CD14-positive monocyte (primary cell): ENCODE data around the gene SORBS2. TPM values are rescaled to one million over a fixed set of nuclear protein-coding genes. Genes with fewer than 3 reads are reported as not detected.

ENCODE experiments used
- DNase-seq, 3 donors: peaks; one replicate each; pipeline ENCODE4 v3.0.0-alpha.2; 2011 to 2022
- H2AFZ ChIP-seq: 2 replicates; pipeline ENCODE4 v1.6.0; 2012; ENCODE audit warnings: mild to moderate bottlenecking, low read depth, low read length, inconsistent platforms; ENCODE audit not compliant: insufficient read depth, poor library complexity, severe bottlenecking
- H3K27ac ChIP-seq, 2 donors: 1 replicate in 1 of 2; 2 replicates in 1 of 2; pipeline ENCODE4 v1.5.1; 2012 to 2013; ENCODE audit warnings: low read length in 2 of 2, control low read depth in 1 of 2, inconsistent platforms in 1 of 2, low read depth in 1 of 2, mild to moderate bottlenecking in 1 of 2
- H3K27me3 ChIP-seq, 2 donors: one replicate each; pipeline versions ENCODE4 v1.6.0 to v1.6.1; 2011 to 2013; ENCODE audit warnings: low read length in 2 of 2; ENCODE audit not compliant: control insufficient read depth in 2 of 2, insufficient read depth in 2 of 2
- H3K36me3 ChIP-seq, 2 donors: replicated peaks in 1 of 2; 1 replicate in 1 of 2; 2 replicates in 1 of 2; pipeline versions ENCODE4 v1.5.1 to v1.6.1; 2012 to 2013; ENCODE audit warnings: low read length in 2 of 2, control low read depth in 1 of 2, inconsistent platforms in 1 of 2, mild to moderate bottlenecking in 1 of 2; ENCODE audit not compliant: insufficient read depth in 2 of 2, control insufficient read depth in 1 of 2
- H3K4me1 ChIP-seq, 2 donors: 1 replicate in 1 of 2; 2 replicates in 1 of 2; pipeline versions ENCODE4 v1.5.1 to v1.6.1; 2012 to 2013; ENCODE audit warnings: low read length in 2 of 2, control low read depth in 1 of 2, inconsistent platforms in 1 of 2, mild to moderate bottlenecking in 1 of 2, moderate library complexity in 1 of 2; ENCODE audit not compliant: insufficient read depth in 2 of 2, control insufficient read depth in 1 of 2
- H3K4me2 ChIP-seq: replicated peaks from 2 replicates; pipeline ENCODE3; 2012; ENCODE audit warnings: low read length, moderate library complexity, mild to moderate bottlenecking; ENCODE audit not compliant: poor library complexity, severe bottlenecking; ENCODE audit errors: extremely low read depth
- H3K4me3 ChIP-seq, 3 experiments: fragments of 200-600 bp in 1 of 3; sonication (generic) in 1 of 3; replicated peaks in 1 of 3; 1 replicate in 2 of 3; 2 replicates in 1 of 3; pipeline ENCODE4 v1.5.1; 2011 to 2013; ENCODE audit warnings: low read length in 3 of 3, mild to moderate bottlenecking in 3 of 3, control low read depth in 2 of 3, low read depth in 2 of 3, inconsistent platforms in 1 of 3, moderate library complexity in 1 of 3
- H3K79me2 ChIP-seq: 2 replicates; pipeline ENCODE4 v1.6.0; 2012; ENCODE audit warnings: mild to moderate bottlenecking, control low read depth, inconsistent platforms, low read length, moderate library complexity; ENCODE audit not compliant: insufficient read depth
- H3K9ac ChIP-seq: 2 replicates; pipeline ENCODE4 v1.6.0; 2017; ENCODE audit warnings: low read length, mild to moderate bottlenecking; ENCODE audit not compliant: insufficient read depth, poor library complexity, severe bottlenecking
- H3K9me3 ChIP-seq, 2 donors: replicated peaks in 1 of 2; 1 replicate in 1 of 2; 2 replicates in 1 of 2; pipeline versions ENCODE4 v1.5.1 to v1.6.1; 2012 to 2013; ENCODE audit warnings: low read length in 2 of 2, control low read depth in 1 of 2; ENCODE audit not compliant: control insufficient read depth in 1 of 2, insufficient read depth in 1 of 2
- H4K20me1 ChIP-seq: 2 replicates; pipeline ENCODE4 v1.6.0; 2012; ENCODE audit warnings: mild to moderate bottlenecking, low read length, control low read depth, moderate library complexity; ENCODE audit not compliant: insufficient read depth
- H3K27ac Mint-ChIP-seq, 7 donors: one replicate each; pipeline ENCODE4 v1.8.0; 2020; ENCODE audit warnings: mild to moderate bottlenecking in 7 of 7, mixed read lengths in 7 of 7, moderate library complexity in 6 of 7, inconsistent platforms in 2 of 7
- H3K27me3 Mint-ChIP-seq, 3 donors: one replicate each; pipeline ENCODE4 v1.8.0; 2021 to 2022; ENCODE audit warnings: low read depth in 3 of 3, mild to moderate bottlenecking in 3 of 3, mixed read lengths in 3 of 3, moderate library complexity in 3 of 3, inconsistent platforms in 1 of 3
- H3K36me3 Mint-ChIP-seq, 2 donors: one replicate each; pipeline ENCODE4 v1.8.0; 2020; ENCODE audit warnings: mixed read lengths in 2 of 2, inconsistent platforms in 1 of 2, mild to moderate bottlenecking in 1 of 2
- H3K4me1 Mint-ChIP-seq: one replicate; pipeline ENCODE4 v1.8.0; 2020; ENCODE audit warnings: mild to moderate bottlenecking, mixed read lengths
- H3K4me3 Mint-ChIP-seq, 2 donors: one replicate each; pipeline ENCODE4 v1.8.0; 2020; ENCODE audit warnings: mild to moderate bottlenecking in 2 of 2, mixed read lengths in 2 of 2, moderate library complexity in 1 of 2
- H3K9me3 Mint-ChIP-seq, 7 donors: one replicate each; pipeline ENCODE4 v1.8.0; 2020 to 2022; ENCODE audit warnings: mixed read lengths in 7 of 7, mild to moderate bottlenecking in 6 of 7, moderate library complexity in 6 of 7, inconsistent platforms in 2 of 7
- CTCF ChIP-seq: fragments of 200-600 bp; IDR thresholded peaks from one replicate; pipeline ENCODE4 v1.8.0; 2022; ENCODE audit warnings: antibody characterized with exemption, mild to moderate bottlenecking
- WGBS: methylation state at CpG from one replicate; pipeline ENCODE4 v1.1.5; 2013; ENCODE audit warnings: missing lambda C conversion rate; ENCODE audit not compliant: insufficient coverage; 5-methylcytosine and 5-hydroxymethylcytosine counted together
- intact Hi-C, 2 donors: fragments of 100-400 bp; cut with micrococcal nuclease; formaldehyde crosslinking; loops; one replicate each; pipeline versions ENCODE4 v1.15.0 to v1.15.1; 2023
- polyA plus RNA-seq, 3 donors: library from polyadenylated mRNA; depleted of rRNA in 1 of 3; unstranded in 2 of 3; stranded (reverse) in 1 of 3; fragments of 300-500 nt in 2 of 3; fragments of >200 nt in 1 of 3; fragmentation: Illumina TruSeq in 2 of 3; gene quantifications; 1 replicate in 2 of 3; 2 replicates in 1 of 3; pipeline ENCODE4 v1.2.3, GENCODE V29; 2012 to 2021

SORBS2 gene
- polyA plus RNA-seq, 3 donors = not detected

GRCh38 chr4:185835336-185835735 is 23.3 kb upstream of the SORBS2 start:
- Histone ChIP-seq H3K36me3 (no peaks in the 10 kb centered on the region), H3K9ac (no peak overlapping the region), H3K79me2 (no peaks in the 10 kb centered on the region), H3K27me3 (no peaks in the 10 kb centered on the region), H3K4me2 (no peak overlapping the region), H3K4me1 (no peaks in the 10 kb centered on the region), H3K4me3 (no peak overlapping the region), H2AFZ (no peak overlapping the region), H4K20me1 (no peaks in the 10 kb centered on the region), H3K27ac (no peak overlapping the region), H3K9me3 (no peaks in the 10 kb centered on the region)
- H3K27ac Mint-ChIP-seq = no peak overlapping the region
- intact Hi-C loops = no loop called here
- WGBS = 90% methylated on average over 2 of the region's 4 CpGs
- no peak for DNase-seq
- peaks cover 0 to 2% (median 0%) of the 10 kb centered on the region in 3 donors for H3K27me3 Mint-ChIP-seq
- no peak overlapping the region for H3K4me3 Mint-ChIP-seq
- no peaks in the 10 kb centered on the region for H3K9me3 Mint-ChIP-seq
- H3K36me3 Mint-ChIP-seq = no peaks in the 10 kb centered on the region
- no peaks in the 10 kb centered on the region for H3K4me1 Mint-ChIP-seq
- no peak for TF ChIP-seq CTCF

- WGBS = 100% methylated on average over 4 of the region's 6 CpGs
- Mint-ChIP-seq H3K27me3 (peaks cover 0 to 2% (median 0%) of the 10 kb centered on the region in 3 donors), H3K4me1 (no peaks in the 10 kb centered on the region)
Measured at GRCh38 chr4:185834778-185835177, 22.8 kb upstream of the SORBS2 start.

More at GRCh38 chr4:185834778-185835177, 22.8 kb upstream of the SORBS2 start:
- H3K4me2 ChIP-seq = no peak overlapping the region
- TF ChIP-seq CTCF = no peak
- no peaks in the 10 kb centered on the region for H3K9me3 ChIP-seq
- H3K36me3 ChIP-seq = no peaks in the 10 kb centered on the region
- H3K4me3 ChIP-seq = no peak overlapping the region
- H3K9me3 Mint-ChIP-seq = no peaks in the 10 kb centered on the region
- H4K20me1 ChIP-seq = no peaks in the 10 kb centered on the region
- intact Hi-C loops = no loop called here
- DNase-seq = no peak
- no peak overlapping the region for H3K4me3 Mint-ChIP-seq
- no peak overlapping the region for H3K27ac ChIP-seq
- H3K27ac Mint-ChIP-seq = no peak overlapping the region
- no peaks in the 10 kb centered on the region for H3K36me3 Mint-ChIP-seq
- H3K27me3 ChIP-seq = no peaks in the 10 kb centered on the region
- no peaks in the 10 kb centered on the region for H3K4me1 ChIP-seq
- no peak overlapping the region for H3K9ac ChIP-seq
- H2AFZ ChIP-seq = no peak overlapping the region
- no peaks in the 10 kb centered on the region for H3K79me2 ChIP-seq
